HepG2 (cell line): ENCODE data around the gene CHEK1. TPM values are rescaled to one million over a fixed set of nuclear protein-coding genes. Genes with fewer than 3 reads are reported as not detected.

Source experiments
- BORCS8-MEF2B ChIP-seq: sonication (generic); formaldehyde crosslinking; IDR thresholded peaks from 2 replicates; pipeline ENCODE4 v1.8.0; 2022; ENCODE audit warnings: mild to moderate bottlenecking, missing genetic modification reagents
- HDAC2 ChIP-seq: sonication (generic); formaldehyde crosslinking; IDR thresholded peaks from 2 replicates; pipeline ENCODE4 v1.4.0; 2020; ENCODE audit warnings: missing genetic modification reagents
- KLF15 ChIP-seq: sonication (generic); formaldehyde crosslinking; IDR thresholded peaks from 2 replicates; pipeline ENCODE4 v1.8.1; 2023; ENCODE audit warnings: borderline replicate concordance, mild to moderate bottlenecking, inconsistent platforms, missing genetic modification reagents, mixed read lengths
- TBP ChIP-seq: sonication (generic); formaldehyde crosslinking; IDR thresholded peaks from 2 replicates; pipeline ENCODE4 v1.5.0; 2020; ENCODE audit warnings: missing genetic modification reagents
- TOPORS ChIP-seq: sonication (generic); formaldehyde crosslinking; IDR thresholded peaks from 2 replicates; pipeline ENCODE4 v1.8.0; 2023; ENCODE audit warnings: mild to moderate bottlenecking, missing genetic modification reagents
- ZBTB7A ChIP-seq: sonication (generic); formaldehyde crosslinking; IDR thresholded peaks from 2 replicates; pipeline ENCODE4 v1.8.0; 2022; ENCODE audit warnings: mild to moderate bottlenecking, missing genetic modification reagents
- ZKSCAN1 ChIP-seq: fragments of 150-350 bp; IDR thresholded peaks from 2 replicates; pipeline ENCODE4 v1.6.1; 2014; ENCODE audit warnings: low read length
- ZNF143 ChIP-seq: sonication (generic); formaldehyde crosslinking; IDR thresholded peaks from 2 replicates; pipeline ENCODE4 v1.4.0; 2020; ENCODE audit warnings: missing genetic modification reagents
- ZNF180 ChIP-seq: sonication (generic); formaldehyde crosslinking; IDR thresholded peaks from 2 replicates; pipeline ENCODE4 v1.4.0; 2020; ENCODE audit warnings: low read depth, missing genetic modification reagents, borderline replicate concordance
- ZNF552 ChIP-seq: sonication (generic); formaldehyde crosslinking; IDR thresholded peaks from 2 replicates; pipeline ENCODE4 v1.9.0; 2022; ENCODE audit warnings: missing genetic modification reagents, mild to moderate bottlenecking, borderline replicate concordance
- ZNF572 ChIP-seq: sonication (generic); formaldehyde crosslinking; IDR thresholded peaks from 2 replicates; pipeline ENCODE4 v1.5.1; 2020; ENCODE audit warnings: mild to moderate bottlenecking, missing genetic modification reagents
- ZNF781 ChIP-seq: sonication (generic); formaldehyde crosslinking; IDR thresholded peaks from 2 replicates; pipeline ENCODE4 v1.5.1; 2020; ENCODE audit warnings: borderline replicate concordance, mild to moderate bottlenecking, missing genetic modification reagents; ENCODE audit errors: not compliant biosample characterization
- polyA plus RNA-seq, 8 experiments: library from polyadenylated mRNA; depleted of rRNA in 3 of 8; stranded (reverse) in 7 of 8; unstranded in 1 of 8; fragments of >200 nt; fragmentation: Illumina TruSeq in 4 of 8; extraction: Trizol in 4 of 8; gene quantifications; 2 replicates each; pipeline versions ENCODE4 v1.2.1 to v1.2.3, GENCODE V29; 2011 to 2016; ENCODE audit warnings: low read depth in 4 of 8, missing spikeins in 1 of 8, mixed read lengths in 1 of 8; ENCODE audit not compliant: insufficient read depth in 1 of 8
- total RNA-seq, 5 experiments: library from RNA; depleted of rRNA; stranded (reverse); fragments of >200 nt; fragmentation: Illumina TruSeq; extraction: Trizol; gene quantifications; 2 replicates each; pipeline ENCODE4 v1.2.3, GENCODE V29; 2016; ENCODE audit warnings: low read depth in 1 of 5
- TF ChIP-seq, protein P1 (sequence below): sonication (generic); formaldehyde crosslinking; IDR thresholded peaks from 2 replicates; pipeline ENCODE4 v1.5.0; 2020; ENCODE audit warnings: missing genetic modification reagents, mild to moderate bottlenecking, borderline replicate concordance
- TF ChIP-seq, protein P2 (sequence below), 2 experiments: sonication (generic) in 1 of 2; formaldehyde crosslinking in 1 of 2; IDR thresholded peaks; 2 replicates each; pipeline versions ENCODE4 v1.4.0 to v1.6.1; 2016 to 2020; ENCODE audit warnings: borderline replicate concordance in 1 of 2, low read depth in 1 of 2, mild to moderate bottlenecking in 1 of 2, missing genetic modification reagents in 1 of 2
- TF ChIP-seq, protein P3 (sequence below): sonication (generic); formaldehyde crosslinking; IDR thresholded peaks from 2 replicates; pipeline ENCODE4 v1.5.0; 2020; ENCODE audit warnings: mild to moderate bottlenecking, missing genetic modification reagents, moderate library complexity
- TF ChIP-seq, protein P4 (sequence below): sonication (generic); formaldehyde crosslinking; IDR thresholded peaks from 2 replicates; pipeline ENCODE4 v1.5.1; 2020; ENCODE audit warnings: mild to moderate bottlenecking, missing genetic modification reagents, moderate library complexity
- TF ChIP-seq, protein P5 (sequence below): sonication (generic); formaldehyde crosslinking; conservative IDR thresholded peaks from 2 replicates; pipeline ENCODE4 v1.5.0; 2020; ENCODE audit warnings: missing genetic modification reagents

The CHEK1 gene
- total and polyA plus RNA-seq, 2 of the 13 experiments (the other 11 are each of a cell fraction or from before 2014, with no cell fraction given): 17.8 to 83.2 TPM

DNA sequence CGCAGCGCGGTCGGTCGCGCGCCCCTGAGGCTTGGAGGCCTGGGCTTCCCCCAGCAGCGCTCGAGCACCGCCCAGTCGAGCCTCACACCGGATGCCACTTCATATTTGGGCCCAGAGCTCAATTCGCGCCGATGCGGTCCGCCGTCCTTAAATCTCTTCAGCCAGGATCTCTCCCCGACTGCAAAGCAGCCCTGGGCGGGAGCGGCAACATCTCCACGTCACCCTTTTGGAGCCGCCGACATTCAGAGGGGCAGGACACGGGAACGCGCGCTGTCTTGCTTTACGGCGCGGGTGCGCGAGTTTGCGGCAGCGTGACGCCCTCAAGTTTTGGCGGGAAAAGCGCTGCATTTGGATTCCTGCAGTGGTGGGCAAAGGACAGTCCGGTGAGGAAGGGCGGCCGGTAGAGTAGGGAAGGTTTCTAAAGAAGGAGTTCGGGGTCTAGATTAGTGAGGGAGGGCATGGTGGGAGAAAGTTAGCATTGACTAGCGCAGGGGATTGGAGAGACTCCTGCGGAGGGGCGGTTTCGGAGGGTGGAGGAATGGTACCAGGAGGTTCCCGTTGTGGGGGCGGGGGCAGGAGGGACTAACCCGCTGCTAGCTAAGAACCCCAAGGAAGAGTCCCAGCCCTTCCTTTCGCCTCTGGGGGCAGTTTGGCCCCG is 796 bp downstream of the CHEK1 start (continued):
- TF ChIP-seq, protein P1, sequence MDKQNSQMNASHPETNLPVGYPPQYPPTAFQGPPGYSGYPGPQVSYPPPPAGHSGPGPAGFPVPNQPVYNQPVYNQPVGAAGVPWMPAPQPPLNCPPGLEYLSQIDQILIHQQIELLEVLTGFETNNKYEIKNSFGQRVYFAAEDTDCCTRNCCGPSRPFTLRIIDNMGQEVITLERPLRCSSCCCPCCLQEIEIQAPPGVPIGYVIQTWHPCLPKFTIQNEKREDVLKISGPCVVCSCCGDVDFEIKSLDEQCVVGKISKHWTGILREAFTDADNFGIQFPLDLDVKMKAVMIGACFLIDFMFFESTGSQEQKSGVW (CRISPR knock-in tag): peak; percentile 76; the same call in 1 of the 2 replicates
- 0 out of 2 replicates have a peak, but pooled peaks have one; percentile 90 for TF ChIP-seq ZNF180
- TF ChIP-seq TOPORS (CRISPR knock-in tag): peak; percentile 95
- no peak for TF ChIP-seq ZNF552 (CRISPR knock-in tag)
- TF ChIP-seq KLF15 (CRISPR knock-in tag): 0 out of 2 replicates have a peak, but pooled peaks have one; percentile 55
- TF ChIP-seq, protein P2, sequence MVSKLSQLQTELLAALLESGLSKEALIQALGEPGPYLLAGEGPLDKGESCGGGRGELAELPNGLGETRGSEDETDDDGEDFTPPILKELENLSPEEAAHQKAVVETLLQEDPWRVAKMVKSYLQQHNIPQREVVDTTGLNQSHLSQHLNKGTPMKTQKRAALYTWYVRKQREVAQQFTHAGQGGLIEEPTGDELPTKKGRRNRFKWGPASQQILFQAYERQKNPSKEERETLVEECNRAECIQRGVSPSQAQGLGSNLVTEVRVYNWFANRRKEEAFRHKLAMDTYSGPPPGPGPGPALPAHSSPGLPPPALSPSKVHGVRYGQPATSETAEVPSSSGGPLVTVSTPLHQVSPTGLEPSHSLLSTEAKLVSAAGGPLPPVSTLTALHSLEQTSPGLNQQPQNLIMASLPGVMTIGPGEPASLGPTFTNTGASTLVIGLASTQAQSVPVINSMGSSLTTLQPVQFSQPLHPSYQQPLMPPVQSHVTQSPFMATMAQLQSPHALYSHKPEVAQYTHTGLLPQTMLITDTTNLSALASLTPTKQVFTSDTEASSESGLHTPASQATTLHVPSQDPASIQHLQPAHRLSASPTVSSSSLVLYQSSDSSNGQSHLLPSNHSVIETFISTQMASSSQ (IDR thresholded peaks at IDR 0.05; ENCODE audit: low read depth): no peak
- TF ChIP-seq, protein P2 (CRISPR knock-in tag; IDR thresholded peaks at IDR 0.05; ENCODE audit: borderline replicate concordance): peak; percentile 78; the same call in 1 of the 2 replicates
- TF ChIP-seq TBP (CRISPR knock-in tag): 0 out of 2 replicates have a peak, but pooled peaks have one; percentile 75
- TF ChIP-seq ZNF572 (CRISPR knock-in tag): peak; percentile 99
- TF ChIP-seq ZNF143 (CRISPR knock-in tag): peak; percentile 74
- no peak for TF ChIP-seq ZKSCAN1
- TF ChIP-seq, protein P3, sequence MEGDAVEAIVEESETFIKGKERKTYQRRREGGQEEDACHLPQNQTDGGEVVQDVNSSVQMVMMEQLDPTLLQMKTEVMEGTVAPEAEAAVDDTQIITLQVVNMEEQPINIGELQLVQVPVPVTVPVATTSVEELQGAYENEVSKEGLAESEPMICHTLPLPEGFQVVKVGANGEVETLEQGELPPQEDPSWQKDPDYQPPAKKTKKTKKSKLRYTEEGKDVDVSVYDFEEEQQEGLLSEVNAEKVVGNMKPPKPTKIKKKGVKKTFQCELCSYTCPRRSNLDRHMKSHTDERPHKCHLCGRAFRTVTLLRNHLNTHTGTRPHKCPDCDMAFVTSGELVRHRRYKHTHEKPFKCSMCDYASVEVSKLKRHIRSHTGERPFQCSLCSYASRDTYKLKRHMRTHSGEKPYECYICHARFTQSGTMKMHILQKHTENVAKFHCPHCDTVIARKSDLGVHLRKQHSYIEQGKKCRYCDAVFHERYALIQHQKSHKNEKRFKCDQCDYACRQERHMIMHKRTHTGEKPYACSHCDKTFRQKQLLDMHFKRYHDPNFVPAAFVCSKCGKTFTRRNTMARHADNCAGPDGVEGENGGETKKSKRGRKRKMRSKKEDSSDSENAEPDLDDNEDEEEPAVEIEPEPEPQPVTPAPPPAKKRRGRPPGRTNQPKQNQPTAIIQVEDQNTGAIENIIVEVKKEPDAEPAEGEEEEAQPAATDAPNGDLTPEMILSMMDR: peak; percentile 42
- TF ChIP-seq, protein P4, sequence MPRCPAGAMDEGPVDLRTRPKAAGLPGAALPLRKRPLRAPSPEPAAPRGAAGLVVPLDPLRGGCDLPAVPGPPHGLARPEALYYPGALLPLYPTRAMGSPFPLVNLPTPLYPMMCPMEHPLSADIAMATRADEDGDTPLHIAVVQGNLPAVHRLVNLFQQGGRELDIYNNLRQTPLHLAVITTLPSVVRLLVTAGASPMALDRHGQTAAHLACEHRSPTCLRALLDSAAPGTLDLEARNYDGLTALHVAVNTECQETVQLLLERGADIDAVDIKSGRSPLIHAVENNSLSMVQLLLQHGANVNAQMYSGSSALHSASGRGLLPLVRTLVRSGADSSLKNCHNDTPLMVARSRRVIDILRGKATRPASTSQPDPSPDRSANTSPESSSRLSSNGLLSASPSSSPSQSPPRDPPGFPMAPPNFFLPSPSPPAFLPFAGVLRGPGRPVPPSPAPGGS: peak; percentile 95
- peak; percentile 74 for TF ChIP-seq HDAC2
- TF ChIP-seq, protein P5, sequence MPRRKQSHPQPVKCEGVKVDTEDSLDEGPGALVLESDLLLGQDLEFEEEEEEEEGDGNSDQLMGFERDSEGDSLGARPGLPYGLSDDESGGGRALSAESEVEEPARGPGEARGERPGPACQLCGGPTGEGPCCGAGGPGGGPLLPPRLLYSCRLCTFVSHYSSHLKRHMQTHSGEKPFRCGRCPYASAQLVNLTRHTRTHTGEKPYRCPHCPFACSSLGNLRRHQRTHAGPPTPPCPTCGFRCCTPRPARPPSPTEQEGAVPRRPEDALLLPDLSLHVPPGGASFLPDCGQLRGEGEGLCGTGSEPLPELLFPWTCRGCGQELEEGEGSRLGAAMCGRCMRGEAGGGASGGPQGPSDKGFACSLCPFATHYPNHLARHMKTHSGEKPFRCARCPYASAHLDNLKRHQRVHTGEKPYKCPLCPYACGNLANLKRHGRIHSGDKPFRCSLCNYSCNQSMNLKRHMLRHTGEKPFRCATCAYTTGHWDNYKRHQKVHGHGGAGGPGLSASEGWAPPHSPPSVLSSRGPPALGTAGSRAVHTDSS: no peak
- TF ChIP-seq BORCS8-MEF2B (CRISPR knock-in tag): peak; percentile 92
- peak; percentile 94 for TF ChIP-seq ZNF781 (CRISPR knock-in tag)
- no peak; the same call in 1 of the 2 replicates for TF ChIP-seq ZBTB7A (CRISPR knock-in tag)
